Large intestine (tissue), 3 donors: ENCODE results near the gene TACO1. TPM values are rescaled to one million over a fixed set of nuclear protein-coding genes. Genes with fewer than 3 reads are reported as not detected.

Experiments
- DNase-seq, 2 donors: peaks; one replicate each; pipeline versions ENCODE4 v3.0.0 to v3.0.0-alpha.2; 2013
- H3K27ac ChIP-seq: one replicate; pipeline ENCODE4 v1.5.1; 2013; ENCODE audit warnings: low read length
- H3K27me3 ChIP-seq: 2 replicates; pipeline ENCODE4 v1.6.1; 2013; ENCODE audit warnings: low read length; ENCODE audit not compliant: control insufficient read depth, insufficient read depth
- H3K36me3 ChIP-seq: 2 replicates; pipeline ENCODE4 v1.6.1; 2013; ENCODE audit warnings: low read length; ENCODE audit not compliant: control insufficient read depth, insufficient read depth
- H3K4me1 ChIP-seq: one replicate; pipeline ENCODE4 v1.6.1; 2013; ENCODE audit warnings: low read length; ENCODE audit not compliant: control insufficient read depth, insufficient read depth
- H3K4me3 ChIP-seq: one replicate; pipeline ENCODE4 v1.5.1; 2013; ENCODE audit warnings: low read length
- H3K9me3 ChIP-seq: one replicate; pipeline ENCODE4 v1.6.1; 2013; ENCODE audit warnings: mild to moderate bottlenecking, low read depth, low read length, moderate library complexity; ENCODE audit not compliant: control insufficient read depth
- WGBS: methylation state at CpG from one replicate; pipeline ENCODE4 v1.1.5; 2013; ENCODE audit warnings: low lambda C conversion rate; ENCODE audit not compliant: insufficient coverage; 5-methylcytosine and 5-hydroxymethylcytosine counted together
- polyA plus RNA-seq: library from polyadenylated mRNA; unstranded; fragments of 120-200 nt; gene quantifications from one replicate; pipeline ENCODE4 v1.2.1, GENCODE V29; 2013

Gene TACO1
- polyA plus RNA-seq, 1 donor, result 20.3 TPM

DNA sequence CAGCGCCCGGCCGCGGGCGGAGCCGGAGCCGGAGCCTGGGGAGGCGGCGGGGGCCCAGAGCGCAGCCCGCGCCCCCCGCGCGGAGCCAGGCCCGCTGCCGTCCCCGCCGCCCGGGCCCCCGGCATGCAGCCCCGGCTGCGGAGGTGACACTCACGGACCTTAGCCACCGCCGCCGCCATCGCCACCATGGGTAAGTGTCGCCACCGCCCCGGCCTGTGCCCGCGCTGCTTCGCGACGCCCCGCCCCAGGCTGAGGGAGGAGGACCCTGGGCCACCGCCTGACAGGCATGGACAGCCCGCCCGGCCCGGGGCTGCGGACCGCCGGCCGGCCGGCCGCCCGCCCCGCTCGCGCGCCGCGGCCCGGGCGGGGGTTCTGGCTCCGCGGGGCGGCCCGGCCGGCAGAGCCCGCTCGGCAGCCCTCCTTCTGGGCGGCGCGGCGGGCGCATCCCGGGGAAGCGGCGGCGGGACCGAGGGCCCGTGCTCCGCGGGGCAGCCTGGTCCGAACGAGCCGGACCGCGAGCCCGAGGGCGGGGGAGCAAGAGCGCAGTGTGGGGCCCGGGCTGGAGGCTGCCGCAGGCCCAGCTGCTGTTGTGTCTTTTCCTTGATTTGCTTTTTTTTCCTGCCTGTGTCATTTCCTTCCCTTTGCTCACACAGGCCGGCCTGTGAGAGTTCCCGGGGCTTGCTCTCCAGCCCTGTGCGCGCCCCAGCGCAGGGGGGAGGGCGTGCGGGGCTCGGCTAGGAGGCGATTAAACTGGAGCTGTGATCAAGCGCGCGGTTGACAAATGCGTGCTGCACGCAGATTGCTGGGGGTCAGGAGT, 22.1 kb downstream of the TACO1 start:
- peak overlapping the region; percentile 70 for H3K4me3 ChIP-seq
- peaks cover 3% of the 10 kb centered on the region for H3K4me1 ChIP-seq
- no peaks in the 10 kb centered on the region for H3K27me3 ChIP-seq
- H3K9me3 ChIP-seq, result no peaks in the 10 kb centered on the region
- H3K36me3 ChIP-seq, result no peaks in the 10 kb centered on the region
- WGBS, result no CpG with 5 or more reads among the region's 100 CpGs
- H3K27ac ChIP-seq, result peak overlapping the region; percentile 50
- DNase-seq, result peak; percentile 38 to 73

DNA sequence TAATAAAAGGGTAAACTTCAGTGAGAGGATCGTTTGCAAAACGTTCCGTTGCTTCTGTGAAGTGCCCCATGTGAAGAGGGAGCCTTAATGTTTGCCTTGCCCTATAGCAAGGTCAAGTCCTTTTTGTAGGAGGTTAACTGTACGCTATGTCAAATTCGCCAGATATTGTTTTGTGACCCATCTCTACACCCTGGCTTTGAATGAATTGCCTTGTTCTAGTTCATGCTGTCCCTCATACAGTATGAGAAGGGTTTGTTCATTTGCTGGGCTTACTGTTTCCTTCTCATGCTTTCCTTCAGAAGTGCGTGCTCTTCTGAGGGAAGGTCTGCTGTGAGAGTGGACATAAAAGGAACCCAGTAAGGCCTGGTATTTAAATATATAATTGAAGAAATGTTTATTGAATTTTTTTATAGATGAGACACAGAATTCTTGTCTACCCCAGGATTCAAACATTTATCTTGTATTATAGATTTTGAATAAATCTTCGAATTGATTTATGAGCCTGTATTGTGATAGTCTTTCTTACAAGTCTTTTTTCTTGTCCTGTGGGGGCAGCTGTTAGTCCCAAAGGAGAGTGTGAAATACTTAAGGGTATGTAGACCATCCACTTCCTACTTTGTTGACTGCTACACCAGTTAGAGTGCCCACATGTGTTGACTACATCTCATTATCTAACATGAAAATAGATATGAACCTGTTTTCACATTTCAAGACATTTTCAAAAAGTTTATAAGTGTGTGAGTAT, 23.3 kb downstream of the TACO1 start:
- no peaks in the 10 kb centered on the region for H3K27me3 ChIP-seq
- no peaks in the 10 kb centered on the region for H3K9me3 ChIP-seq
- 20% methylated on average over 2 of the region's 7 CpGs for WGBS
- H3K4me1 ChIP-seq, result peaks cover 3% of the 10 kb centered on the region
- peak overlapping the region; percentile 70 for H3K4me3 ChIP-seq
- no peak for DNase-seq
- H3K36me3 ChIP-seq, result no peaks in the 10 kb centered on the region
- H3K27ac ChIP-seq, result no peak overlapping the region

- Histone ChIP-seq H3K9me3 (no peaks in the 10 kb centered on the region), H3K36me3 (no peaks in the 10 kb centered on the region), H3K27me3 (no peaks in the 10 kb centered on the region), H3K4me1 (peaks cover 3% of the 10 kb centered on the region), H3K27ac (no peak overlapping the region), H3K4me3 (no peak overlapping the region)
- no CpG with 5 or more reads among the region's 1 CpG for WGBS
- no peak for DNase-seq
Measured at GRCh38 chr17:63624531-63624880, 23.8 kb downstream of the TACO1 start.

DNA sequence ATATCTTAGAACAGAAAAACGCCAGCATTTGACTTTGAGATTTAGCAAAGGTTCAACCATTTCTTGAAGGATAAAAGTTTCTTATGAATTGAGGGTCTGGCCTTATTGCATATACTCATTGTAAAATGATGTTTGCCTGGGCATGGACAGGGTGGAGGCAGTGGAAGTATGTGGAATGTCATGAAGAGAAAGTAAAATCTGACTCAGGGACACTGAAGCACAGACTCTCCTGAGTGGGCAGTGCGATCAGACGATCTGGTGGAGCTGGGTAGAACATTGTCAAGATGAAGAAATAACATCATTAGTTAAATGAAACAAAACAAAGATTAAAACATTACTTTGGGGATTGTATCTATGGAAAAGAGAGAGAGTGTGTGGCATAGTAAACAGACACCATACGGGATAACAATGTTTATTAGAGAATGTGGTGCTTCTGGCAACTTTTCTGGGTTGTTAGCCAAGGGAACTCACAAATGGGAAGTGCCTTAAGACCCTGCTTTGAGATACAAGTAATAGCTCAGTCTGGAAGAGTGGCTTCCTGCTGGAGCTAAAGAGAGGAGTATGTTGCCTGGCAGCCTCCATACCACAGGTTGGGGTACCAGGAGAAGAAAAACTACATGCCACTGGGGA, 26.0 kb downstream of the TACO1 start:
- Histone ChIP-seq H3K27ac (no peak overlapping the region), H3K36me3 (no peaks in the 10 kb centered on the region), H3K4me1 (no peaks in the 10 kb centered on the region), H3K27me3 (no peaks in the 10 kb centered on the region), H3K4me3 (no peak overlapping the region), H3K9me3 (no peaks in the 10 kb centered on the region)
- DNase-seq, result no peak
- 67% methylated on average over 1 of the region's 4 CpGs for WGBS

GRCh38 chr17:63629627-63630026, 28.9 kb downstream of the TACO1 start:
- H3K27me3 ChIP-seq, result no peaks in the 10 kb centered on the region
- no CpG with 5 or more reads among the region's 1 CpG for WGBS
- no peak overlapping the region for H3K27ac ChIP-seq
- no peak for DNase-seq
- peaks cover 10% of the 10 kb centered on the region for H3K36me3 ChIP-seq
- H3K9me3 ChIP-seq, result no peaks in the 10 kb centered on the region
- H3K4me3 ChIP-seq, result no peak overlapping the region
- no peaks in the 10 kb centered on the region for H3K4me1 ChIP-seq

DNA sequence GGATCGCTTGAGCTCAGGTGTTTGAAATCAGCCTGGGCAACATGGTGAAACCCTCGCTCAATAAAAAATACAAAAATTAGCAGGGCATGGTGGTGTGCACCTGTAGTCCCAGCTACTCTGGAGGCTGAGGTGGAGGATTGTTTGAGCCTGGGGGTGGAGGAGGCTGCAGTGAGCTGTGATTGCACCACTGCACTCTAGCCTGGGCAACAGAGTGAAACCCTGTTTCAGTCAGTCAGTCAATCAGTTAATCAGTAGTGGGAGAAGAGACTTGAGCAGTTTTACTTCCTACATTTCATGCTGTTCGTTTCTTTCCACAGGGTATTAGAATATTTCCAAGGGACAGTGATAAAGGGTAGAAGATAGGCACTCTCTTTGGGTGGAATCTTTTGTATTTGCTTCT, 30.4 kb downstream of the TACO1 start:
- DNase-seq, result no peak
- H3K4me3 ChIP-seq, result no peak overlapping the region
- H3K4me1 ChIP-seq, result no peaks in the 10 kb centered on the region
- peaks cover 14% of the 10 kb centered on the region for H3K36me3 ChIP-seq
- WGBS, result no CpG with 5 or more reads among the region's 3 CpGs
- no peak overlapping the region for H3K27ac ChIP-seq
- H3K9me3 ChIP-seq, result no peaks in the 10 kb centered on the region
- no peaks in the 10 kb centered on the region for H3K27me3 ChIP-seq

DNA sequence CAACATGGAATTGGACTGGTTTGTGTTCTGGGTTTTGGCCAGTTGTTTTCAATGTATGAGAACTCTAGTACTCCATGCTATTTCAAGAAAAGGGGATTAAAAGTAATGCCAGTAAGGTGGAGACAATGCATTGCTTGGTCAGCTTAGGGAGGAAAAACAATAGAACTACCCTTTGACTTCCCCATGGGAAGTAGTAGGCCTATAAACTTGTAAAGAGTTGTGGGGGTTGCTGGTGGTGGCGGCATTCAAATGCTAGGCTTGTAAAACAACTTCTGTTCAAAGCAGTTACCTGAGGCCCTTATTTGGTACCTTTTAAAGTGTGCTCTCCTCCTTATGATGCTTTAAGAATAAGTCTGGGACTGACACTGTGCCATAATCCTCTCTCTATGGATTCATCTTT, 30.9 kb downstream of the TACO1 start:
- no CpG with 5 or more reads among the region's 1 CpG for WGBS

GRCh38 chr17:63633742-63634141, 33.0 kb downstream of the TACO1 start:
- H3K4me1 ChIP-seq, result no peaks in the 10 kb centered on the region

More for the DNA sequence above, 30.9 kb downstream of the TACO1 start:
- H3K4me1 ChIP-seq, result no peaks in the 10 kb centered on the region
- H3K9me3 ChIP-seq, result no peaks in the 10 kb centered on the region
- H3K27ac ChIP-seq, result no peak overlapping the region
- H3K4me3 ChIP-seq, result no peak overlapping the region
- peaks cover 20% of the 10 kb centered on the region for H3K36me3 ChIP-seq
- no peaks in the 10 kb centered on the region for H3K27me3 ChIP-seq
- no peak for DNase-seq

DNA sequence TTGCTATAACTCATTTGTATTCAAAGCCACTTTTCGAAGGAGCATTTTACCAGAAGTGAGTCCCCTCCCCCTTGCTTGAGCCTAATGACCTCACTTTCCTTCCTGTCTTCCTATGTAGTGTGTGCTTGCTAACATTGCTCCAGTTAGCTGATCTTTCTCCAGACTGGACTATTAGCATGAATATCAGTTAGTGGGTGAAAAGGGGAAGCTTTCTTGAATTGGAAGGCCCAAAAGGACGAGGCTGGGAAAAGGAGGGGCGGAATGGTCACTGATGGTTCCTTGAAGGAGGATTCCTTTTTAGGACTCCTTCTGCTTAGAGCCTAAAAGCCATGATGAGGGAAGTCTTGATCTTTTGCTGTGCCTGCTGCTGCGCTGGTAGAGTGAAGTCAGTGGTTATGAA, 33.5 kb downstream of the TACO1 start:
- no peak overlapping the region for H3K4me3 ChIP-seq
- no peaks in the 10 kb centered on the region for H3K9me3 ChIP-seq
- DNase-seq, result no peak
- H3K27ac ChIP-seq, result no peak overlapping the region
- H3K27me3 ChIP-seq, result no peaks in the 10 kb centered on the region
- WGBS, result 60% methylated on average over 1 of the region's 4 CpGs
- no peaks in the 10 kb centered on the region for H3K4me1 ChIP-seq
- H3K36me3 ChIP-seq, result peaks cover 29% of the 10 kb centered on the region

More at GRCh38 chr17:63633742-63634141, 33.0 kb downstream of the TACO1 start:
- no peak for DNase-seq
- peaks cover 29% of the 10 kb centered on the region for H3K36me3 ChIP-seq
- H3K9me3 ChIP-seq, result no peaks in the 10 kb centered on the region
- no peak overlapping the region for H3K27ac ChIP-seq
- H3K27me3 ChIP-seq, result no peaks in the 10 kb centered on the region
- no peak overlapping the region for H3K4me3 ChIP-seq

DNA sequence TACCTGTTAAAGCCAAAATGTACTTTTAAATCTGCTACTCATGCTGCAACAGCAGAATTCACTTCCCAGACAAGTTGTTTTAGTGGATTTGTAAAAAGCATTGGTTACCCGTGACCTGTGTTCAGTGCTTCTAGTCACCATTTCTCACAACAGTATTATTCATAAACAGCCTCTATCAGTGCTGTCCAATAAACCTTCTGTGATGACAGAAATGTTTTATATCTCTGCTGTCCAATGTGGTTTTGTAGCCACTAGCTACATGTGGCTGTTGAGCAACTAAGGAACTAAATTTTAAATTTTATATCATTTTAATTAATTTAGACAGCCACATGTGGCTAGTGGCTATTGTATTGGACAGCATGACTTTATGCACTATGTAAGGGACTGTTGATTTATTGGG, 34.1 kb downstream of the TACO1 start:
- Histone ChIP-seq H3K4me1 (no peaks in the 10 kb centered on the region), H3K36me3 (peaks cover 29% of the 10 kb centered on the region), H3K27ac (no peak overlapping the region), H3K9me3 (no peaks in the 10 kb centered on the region), H3K27me3 (no peaks in the 10 kb centered on the region), H3K4me3 (no peak overlapping the region)
- WGBS, result no CpG with 5 or more reads among the region's 1 CpG
- no peak for DNase-seq
